Astrocyte (in vitro differentiated cells and primary cell): ENCODE results near the gene HK3. TPM values are rescaled to one million over a fixed set of nuclear protein-coding genes. Genes with fewer than 3 reads are reported as not detected.

Experiments
- DNase-seq: peaks from one replicate; pipeline ENCODE4 v3.0.0-alpha.2; 2010; ENCODE audit warnings: low read depth
- FAIRE-seq: peaks from 2 replicates; lab custom pipeline; 2011; peaks lifted over from hg19 to GRCh38; lab: Jason Lieb, UNC
- H2AFZ ChIP-seq: 2 replicates; pipeline ENCODE4 v1.6.0; 2012; ENCODE audit warnings: low read depth, low read length, inconsistent platforms
- H3K27ac ChIP-seq: 2 replicates; pipeline ENCODE4 v1.5.1; 2011; ENCODE audit warnings: low read depth, low read length, inconsistent platforms
- H3K27me3 ChIP-seq: 2 replicates; pipeline ENCODE4 v1.6.0; 2011; ENCODE audit warnings: low read length, inconsistent platforms; ENCODE audit not compliant: insufficient read depth
- H3K36me3 ChIP-seq: 2 replicates; pipeline ENCODE4 v1.5.1; 2011; ENCODE audit warnings: low read length, inconsistent platforms; ENCODE audit not compliant: insufficient read depth
- H3K4me1 ChIP-seq: 2 replicates; pipeline ENCODE4 v1.5.1; 2011; ENCODE audit warnings: low read length, inconsistent platforms; ENCODE audit not compliant: insufficient read depth
- H3K4me2 ChIP-seq: 2 replicates; pipeline ENCODE4 v1.6.0; 2012; ENCODE audit warnings: low read length, inconsistent platforms
- H3K4me3 ChIP-seq: 2 replicates; pipeline ENCODE4 v1.5.1; 2011; ENCODE audit warnings: low read depth, mild to moderate bottlenecking, low read length, inconsistent platforms; ENCODE audit not compliant: insufficient read depth
- H3K79me2 ChIP-seq: 2 replicates; pipeline ENCODE4 v1.6.0; 2012; ENCODE audit warnings: mild to moderate bottlenecking, low read length, inconsistent platforms; ENCODE audit not compliant: insufficient read depth
- H3K9ac ChIP-seq: 2 replicates; pipeline ENCODE4 v1.6.0; 2012; ENCODE audit warnings: mild to moderate bottlenecking, low read length, inconsistent platforms
- H3K9me3 ChIP-seq: 2 replicates; pipeline ENCODE4 v1.5.1; 2012; ENCODE audit warnings: low read depth, mild to moderate bottlenecking, low read length, inconsistent platforms; ENCODE audit not compliant: insufficient read depth
- H4K20me1 ChIP-seq: 2 replicates; pipeline ENCODE4 v1.6.0; 2012; ENCODE audit warnings: low read length, inconsistent platforms; ENCODE audit not compliant: insufficient read depth
- H3K27ac Mint-ChIP-seq: one replicate; pipeline ENCODE4 v1.8.0; 2021; ENCODE audit warnings: mild to moderate bottlenecking, mixed read lengths; ENCODE audit not compliant: unreplicated experiment
- H3K27me3 Mint-ChIP-seq: one replicate; pipeline ENCODE4 v1.8.0; 2021; ENCODE audit warnings: low read depth, mixed read lengths; ENCODE audit not compliant: unreplicated experiment
- H3K36me3 Mint-ChIP-seq: one replicate; pipeline ENCODE4 v1.8.0; 2021; ENCODE audit warnings: low read depth, mixed read lengths; ENCODE audit not compliant: unreplicated experiment
- H3K4me1 Mint-ChIP-seq: one replicate; pipeline ENCODE4 v1.8.0; 2021; ENCODE audit warnings: low read depth, mixed read lengths; ENCODE audit not compliant: unreplicated experiment
- H3K4me3 Mint-ChIP-seq: one replicate; pipeline ENCODE4 v1.8.0; 2021; ENCODE audit warnings: mild to moderate bottlenecking, moderate library complexity, mixed read lengths; ENCODE audit not compliant: unreplicated experiment
- H3K9me3 Mint-ChIP-seq: one replicate; pipeline ENCODE4 v1.8.0; 2021; ENCODE audit warnings: mild to moderate bottlenecking, mixed read lengths; ENCODE audit not compliant: unreplicated experiment
- EZH2 ChIP-seq: IDR thresholded peaks from 2 replicates; pipeline ENCODE4 v1.6.1; 2012; ENCODE audit warnings: mild to moderate bottlenecking, low read length, inconsistent platforms; ENCODE audit not compliant: insufficient read depth
- total RNA-seq: library from RNA; stranded (reverse); gene quantifications from 2 replicates; pipeline ENCODE4 v1.2.1, GENCODE V29; 2021
- TF ChIP-seq, protein P1 (sequence below): IDR thresholded peaks from 2 replicates; pipeline ENCODE4 v1.5.1; 2011; ENCODE audit warnings: low read depth, mild to moderate bottlenecking, inconsistent platforms, low read length, moderate library complexity; ENCODE audit not compliant: insufficient read depth

The HK3 gene
- total RNA-seq, 1 donor from 2014 or later, result not detected

DNA sequence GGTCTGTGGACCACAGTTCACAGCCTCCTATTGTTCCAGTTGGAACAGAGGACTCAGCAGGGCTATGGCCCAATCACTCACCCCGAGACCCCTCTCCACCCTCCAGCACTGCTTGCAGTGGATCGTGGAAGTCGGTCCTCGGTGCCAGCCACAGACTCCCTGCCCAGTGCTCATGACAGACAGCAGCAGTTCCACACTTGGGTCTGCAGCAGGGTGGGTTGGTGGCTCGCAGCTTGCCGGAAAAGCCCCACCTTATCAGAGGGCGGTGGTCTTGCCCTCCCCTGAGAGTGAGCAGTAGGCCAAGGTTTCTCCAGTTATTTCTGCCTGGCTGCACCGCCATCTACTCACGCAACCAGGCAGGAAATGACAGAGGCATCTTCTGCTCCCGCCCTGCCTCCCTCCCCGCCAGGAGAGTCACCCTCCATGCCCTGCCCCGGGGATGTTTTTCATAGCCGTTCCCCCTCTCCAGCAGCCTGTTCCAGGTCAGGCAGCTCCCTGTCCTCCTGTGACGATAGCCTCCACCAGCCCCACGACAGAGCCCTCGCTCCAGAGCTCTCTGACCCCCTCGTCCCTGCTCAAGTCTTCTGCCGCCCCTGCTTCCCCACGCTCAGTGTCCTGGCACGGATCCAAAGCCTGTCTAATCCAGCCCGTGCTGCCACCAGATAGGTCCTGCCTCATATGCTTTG, 54.3 kb downstream of the HK3 start:
- H3K36me3 ChIP-seq, result no peaks in the 10 kb centered on the region
- H2AFZ ChIP-seq, result no peak overlapping the region
- no peak for FAIRE-seq
- H3K4me2 ChIP-seq, result peak overlapping the region; percentile 48
- H3K9ac ChIP-seq, result no peak overlapping the region
- no peak for DNase-seq
- Mint-ChIP-seq H3K36me3 (peaks cover 3% of the 10 kb centered on the region), H3K9me3 (peaks cover 4% of the 10 kb centered on the region), H3K27ac (no peak overlapping the region), H3K4me3 (no peak overlapping the region), H3K27me3 (peaks cover 43% of the 10 kb centered on the region), H3K4me1 (peaks cover 3% of the 10 kb centered on the region)
- no peaks in the 10 kb centered on the region for H3K79me2 ChIP-seq
- H3K27ac ChIP-seq, result no peak overlapping the region
- H3K4me1 ChIP-seq, result no peaks in the 10 kb centered on the region
- no peak overlapping the region for H3K4me3 ChIP-seq
- TF ChIP-seq EZH2, result no peak
- TF ChIP-seq, protein P1, sequence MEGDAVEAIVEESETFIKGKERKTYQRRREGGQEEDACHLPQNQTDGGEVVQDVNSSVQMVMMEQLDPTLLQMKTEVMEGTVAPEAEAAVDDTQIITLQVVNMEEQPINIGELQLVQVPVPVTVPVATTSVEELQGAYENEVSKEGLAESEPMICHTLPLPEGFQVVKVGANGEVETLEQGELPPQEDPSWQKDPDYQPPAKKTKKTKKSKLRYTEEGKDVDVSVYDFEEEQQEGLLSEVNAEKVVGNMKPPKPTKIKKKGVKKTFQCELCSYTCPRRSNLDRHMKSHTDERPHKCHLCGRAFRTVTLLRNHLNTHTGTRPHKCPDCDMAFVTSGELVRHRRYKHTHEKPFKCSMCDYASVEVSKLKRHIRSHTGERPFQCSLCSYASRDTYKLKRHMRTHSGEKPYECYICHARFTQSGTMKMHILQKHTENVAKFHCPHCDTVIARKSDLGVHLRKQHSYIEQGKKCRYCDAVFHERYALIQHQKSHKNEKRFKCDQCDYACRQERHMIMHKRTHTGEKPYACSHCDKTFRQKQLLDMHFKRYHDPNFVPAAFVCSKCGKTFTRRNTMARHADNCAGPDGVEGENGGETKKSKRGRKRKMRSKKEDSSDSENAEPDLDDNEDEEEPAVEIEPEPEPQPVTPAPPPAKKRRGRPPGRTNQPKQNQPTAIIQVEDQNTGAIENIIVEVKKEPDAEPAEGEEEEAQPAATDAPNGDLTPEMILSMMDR, result no peak
- no peaks in the 10 kb centered on the region for H4K20me1 ChIP-seq
- H3K27me3 ChIP-seq, result peaks cover 13% of the 10 kb centered on the region
- no peaks in the 10 kb centered on the region for H3K9me3 ChIP-seq

DNA sequence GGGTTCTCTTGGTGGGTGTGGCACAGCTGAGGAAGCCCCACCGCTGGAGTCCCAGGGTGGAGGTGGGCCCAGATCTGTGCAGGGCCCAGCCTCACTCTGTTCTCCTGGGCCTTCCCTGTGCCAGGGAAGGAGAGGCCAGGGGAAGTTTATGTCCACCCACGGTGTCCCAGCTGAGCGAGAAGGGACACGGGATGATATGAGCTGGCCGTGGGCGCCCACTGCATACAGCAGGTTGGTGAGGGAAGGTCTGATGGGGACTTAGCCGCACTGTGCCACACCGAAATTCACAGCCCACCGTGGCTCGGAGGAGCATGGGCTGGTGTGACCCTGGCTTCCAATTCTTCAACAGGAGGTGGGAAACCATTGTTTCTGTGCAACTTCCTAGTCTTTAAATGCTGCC, 54.9 kb downstream of the HK3 start:
- Mint-ChIP-seq H3K4me3 (no peak overlapping the region), H3K4me1 (peaks cover 3% of the 10 kb centered on the region), H3K9me3 (peaks cover 4% of the 10 kb centered on the region), H3K27ac (no peak overlapping the region), H3K27me3 (peaks cover 45% of the 10 kb centered on the region), H3K36me3 (peaks cover 3% of the 10 kb centered on the region)
- no peak overlapping the region for H3K4me2 ChIP-seq
- H3K4me1 ChIP-seq, result no peaks in the 10 kb centered on the region
- no peaks in the 10 kb centered on the region for H3K36me3 ChIP-seq
- no peak for TF ChIP-seq EZH2
- TF ChIP-seq, protein P1, result no peak
- no peak overlapping the region for H3K4me3 ChIP-seq
- no peaks in the 10 kb centered on the region for H3K79me2 ChIP-seq
- H4K20me1 ChIP-seq, result no peaks in the 10 kb centered on the region
- no peaks in the 10 kb centered on the region for H3K9me3 ChIP-seq
- FAIRE-seq (no peak), DNase-seq (no peak)
- H3K27ac ChIP-seq, result no peak overlapping the region
- H3K9ac ChIP-seq, result no peak overlapping the region
- no peak overlapping the region for H2AFZ ChIP-seq
- H3K27me3 ChIP-seq, result peaks cover 13% of the 10 kb centered on the region

DNA sequence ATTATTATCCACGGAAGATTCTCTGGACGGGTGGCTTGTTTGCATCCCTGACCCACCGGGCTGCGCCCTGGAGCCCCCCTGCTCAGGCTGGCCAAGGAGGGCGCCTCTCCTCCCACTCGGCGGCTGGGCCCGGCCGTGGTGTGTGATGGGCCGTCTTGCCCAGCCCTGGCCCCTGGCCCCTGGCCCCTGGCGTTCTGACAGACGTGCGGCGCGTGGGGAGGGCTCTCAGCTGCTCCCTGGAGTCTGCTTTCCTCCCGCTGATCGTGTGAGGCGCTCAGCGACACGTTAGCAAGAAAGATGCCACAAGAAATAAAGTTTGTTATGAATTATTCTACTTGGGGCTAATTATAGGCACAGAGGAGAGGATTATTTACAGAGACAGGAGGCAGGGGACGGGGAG, 55.5 kb downstream of the HK3 start:
- H3K79me2 ChIP-seq, result no peaks in the 10 kb centered on the region
- FAIRE-seq (no peak), DNase-seq (no peak)
- Mint-ChIP-seq H3K9me3 (peaks cover 4% of the 10 kb centered on the region), H3K36me3 (peaks cover 3% of the 10 kb centered on the region), H3K27ac (no peak overlapping the region), H3K27me3 (peaks cover 47% of the 10 kb centered on the region), H3K4me3 (no peak overlapping the region), H3K4me1 (peaks cover 3% of the 10 kb centered on the region)
- no peak overlapping the region for H2AFZ ChIP-seq
- H3K9me3 ChIP-seq, result no peaks in the 10 kb centered on the region
- no peak overlapping the region for H3K4me3 ChIP-seq
- no peak overlapping the region for H3K4me2 ChIP-seq
- no peaks in the 10 kb centered on the region for H4K20me1 ChIP-seq
- TF ChIP-seq, protein P1, result no peak
- no peak for TF ChIP-seq EZH2
- H3K36me3 ChIP-seq, result no peaks in the 10 kb centered on the region
- no peak overlapping the region for H3K27ac ChIP-seq
- no peaks in the 10 kb centered on the region for H3K4me1 ChIP-seq
- H3K9ac ChIP-seq, result no peak overlapping the region
- peaks cover 13% of the 10 kb centered on the region for H3K27me3 ChIP-seq
